ENCODE measurements around the gene GNAI1. TPM values are rescaled to one million over a fixed set of nuclear protein-coding genes. Genes with fewer than 3 reads are reported as not detected.

GNAI1 gene
- total RNA-seq, 2 experiments from 2014 or later, result 1.1 TPM; not detected in 1

- Mint-ChIP-seq H3K9me3 (ENCODE audit: low read depth) (peaks cover 12% of the 10 kb centered on the region), H3K27ac (no peak overlapping the region), H3K4me1 (no peaks in the 10 kb centered on the region), H3K36me3 (no peaks in the 10 kb centered on the region), H3K27me3 (no peaks in the 10 kb centered on the region), H3K4me3 (no peak overlapping the region)
- DNase-seq (no peak), ATAC-seq (no peak)
- CTCF ChIA-PET, result no interaction called here
Measured at GRCh38 chr7:80247144-80247543, 112.5 kb downstream of the GNAI1 start.

GRCh38 chr7:80247891-80248290 lies 113.3 kb downstream of the GNAI1 start:
- H3K27me3 Mint-ChIP-seq, result no peaks in the 10 kb centered on the region
- no peaks in the 10 kb centered on the region for H3K4me1 Mint-ChIP-seq
- H3K27ac Mint-ChIP-seq, result no peak overlapping the region
- no peak overlapping the region for H3K4me3 Mint-ChIP-seq
- ATAC-seq (no peak), DNase-seq (no peak)
- CTCF ChIA-PET, result no interaction called here
- no peaks in the 10 kb centered on the region for H3K36me3 Mint-ChIP-seq
- H3K9me3 Mint-ChIP-seq (ENCODE audit: low read depth), result peaks cover 12% of the 10 kb centered on the region

- CTCF ChIA-PET, result no interaction called here
Measured at GRCh38 chr7:80249184-80249583, 114.6 kb downstream of the GNAI1 start.

GRCh38 chr7:80249619-80250295 lies 115.1 kb downstream of the GNAI1 start:
- CTCF ChIA-PET, result no interaction called here

More at GRCh38 chr7:80249184-80249583, 114.6 kb downstream of the GNAI1 start:
- DNase-seq (no peak), ATAC-seq (no peak)
- H3K9me3 Mint-ChIP-seq (ENCODE audit: low read depth), result peaks cover 12% of the 10 kb centered on the region
- no peaks in the 10 kb centered on the region for H3K36me3 Mint-ChIP-seq
- no peak overlapping the region for H3K27ac Mint-ChIP-seq
- no peaks in the 10 kb centered on the region for H3K4me1 Mint-ChIP-seq
- no peak overlapping the region for H3K4me3 Mint-ChIP-seq
- no peaks in the 10 kb centered on the region for H3K27me3 Mint-ChIP-seq

GRCh38 chr7:80253237-80253636 lies 118.6 kb downstream of the GNAI1 start:
- no peaks in the 10 kb centered on the region for H3K36me3 Mint-ChIP-seq
- H3K4me1 Mint-ChIP-seq, result no peaks in the 10 kb centered on the region
- CTCF ChIA-PET, result no interaction called here
- no peak for DNase-seq
- no peak overlapping the region for H3K4me3 Mint-ChIP-seq
- no peak overlapping the region for H3K27ac Mint-ChIP-seq
- H3K9me3 Mint-ChIP-seq (ENCODE audit: low read depth), result peaks cover 10% of the 10 kb centered on the region
- ATAC-seq, result no peak
- no peaks in the 10 kb centered on the region for H3K27me3 Mint-ChIP-seq

More at GRCh38 chr7:80249619-80250295, 115.1 kb downstream of the GNAI1 start:
- H3K27me3 Mint-ChIP-seq, result no peaks in the 10 kb centered on the region
- peaks cover 12% of the 10 kb centered on the region for H3K9me3 Mint-ChIP-seq (ENCODE audit: low read depth)
- no peaks in the 10 kb centered on the region for H3K36me3 Mint-ChIP-seq
- H3K4me1 Mint-ChIP-seq, result no peaks in the 10 kb centered on the region
- DNase-seq (no peak), ATAC-seq (no peak)
- no peak overlapping the region for H3K27ac Mint-ChIP-seq
- H3K4me3 Mint-ChIP-seq, result no peak overlapping the region

- Mint-ChIP-seq H3K4me3 (no peak overlapping the region), H3K4me1 (no peaks in the 10 kb centered on the region), H3K27me3 (no peaks in the 10 kb centered on the region), H3K27ac (no peak overlapping the region), H3K9me3 (ENCODE audit: low read depth) (peaks cover 10% of the 10 kb centered on the region), H3K36me3 (no peaks in the 10 kb centered on the region)
- ATAC-seq (no peak), DNase-seq (no peak)
- CTCF ChIA-PET, result no interaction called here
Measured at GRCh38 chr7:80253653-80254052, 119.0 kb downstream of the GNAI1 start.

GRCh38 chr7:80255656-80256055 lies 121.0 kb downstream of the GNAI1 start:
- Mint-ChIP-seq H3K9me3 (ENCODE audit: low read depth) (peaks cover 3% of the 10 kb centered on the region), H3K4me1 (no peaks in the 10 kb centered on the region), H3K27me3 (no peaks in the 10 kb centered on the region), H3K36me3 (no peaks in the 10 kb centered on the region), H3K27ac (no peak overlapping the region), H3K4me3 (no peak overlapping the region)
- DNase-seq (no peak), ATAC-seq (no peak)
- CTCF ChIA-PET, result no interaction called here

GRCh38 chr7:80257756-80258155 lies 123.1 kb downstream of the GNAI1 start:
- Mint-ChIP-seq H3K4me3 (no peak overlapping the region), H3K4me1 (no peaks in the 10 kb centered on the region)
- no peak for ATAC-seq

GRCh38 chr7:80260606-80261005 lies 126.0 kb downstream of the GNAI1 start:
- Mint-ChIP-seq H3K27ac (no peak overlapping the region), H3K36me3 (no peaks in the 10 kb centered on the region), H3K4me1 (no peaks in the 10 kb centered on the region), H3K9me3 (ENCODE audit: low read depth) (peaks cover 6% of the 10 kb centered on the region), H3K4me3 (no peak overlapping the region), H3K27me3 (no peaks in the 10 kb centered on the region)
- CTCF ChIA-PET, result no interaction called here
- DNase-seq, result no peak
- ATAC-seq, result no peak

More at GRCh38 chr7:80257756-80258155, 123.1 kb downstream of the GNAI1 start:
- H3K27me3 Mint-ChIP-seq, result no peaks in the 10 kb centered on the region
- DNase-seq, result no peak
- CTCF ChIA-PET, result no interaction called here
- H3K27ac Mint-ChIP-seq, result no peak overlapping the region
- peaks cover 5% of the 10 kb centered on the region for H3K9me3 Mint-ChIP-seq (ENCODE audit: low read depth)
- no peaks in the 10 kb centered on the region for H3K36me3 Mint-ChIP-seq

GRCh38 chr7:80263333-80263732 lies 128.7 kb downstream of the GNAI1 start:
- Mint-ChIP-seq H3K4me1 (no peaks in the 10 kb centered on the region), H3K4me3 (no peak overlapping the region), H3K9me3 (ENCODE audit: low read depth) (peaks cover 6% of the 10 kb centered on the region), H3K36me3 (no peaks in the 10 kb centered on the region), H3K27ac (no peak overlapping the region), H3K27me3 (no peaks in the 10 kb centered on the region)
- DNase-seq, result no peak
- no peak for ATAC-seq
- CTCF ChIA-PET, result no interaction called here

- Mint-ChIP-seq H3K27me3 (no peaks in the 10 kb centered on the region), H3K27ac (no peak overlapping the region), H3K9me3 (ENCODE audit: low read depth) (peaks cover 6% of the 10 kb centered on the region), H3K4me1 (no peaks in the 10 kb centered on the region), H3K36me3 (no peaks in the 10 kb centered on the region), H3K4me3 (no peak overlapping the region)
- CTCF ChIA-PET, result no interaction called here
- DNase-seq (no peak), ATAC-seq (no peak)
Measured at GRCh38 chr7:80263821-80264220, 129.2 kb downstream of the GNAI1 start.

GRCh38 chr7:80264769-80265495 lies 130.3 kb downstream of the GNAI1 start:
- H3K27me3 Mint-ChIP-seq, result no peaks in the 10 kb centered on the region
- CTCF ChIA-PET, result no interaction called here
- no peaks in the 10 kb centered on the region for H3K36me3 Mint-ChIP-seq
- H3K4me1 Mint-ChIP-seq, result no peaks in the 10 kb centered on the region
- no peak for ATAC-seq
- H3K9me3 Mint-ChIP-seq (ENCODE audit: low read depth), result peaks cover 6% of the 10 kb centered on the region
- no peak overlapping the region for H3K27ac Mint-ChIP-seq
- DNase-seq, result no peak
- H3K4me3 Mint-ChIP-seq, result no peak overlapping the region

GRCh38 chr7:80272560-80273239 lies 138.1 kb downstream of the GNAI1 start:
- Mint-ChIP-seq H3K27me3 (no peaks in the 10 kb centered on the region), H3K4me1 (no peaks in the 10 kb centered on the region), H3K27ac (no peak overlapping the region), H3K36me3 (no peaks in the 10 kb centered on the region), H3K4me3 (no peak overlapping the region), H3K9me3 (ENCODE audit: low read depth) (no peaks in the 10 kb centered on the region)
- no peak for DNase-seq
- CTCF ChIA-PET, result no interaction called here
- no peak for ATAC-seq

- Mint-ChIP-seq H3K27ac (no peak overlapping the region), H3K9me3 (ENCODE audit: low read depth) (no peaks in the 10 kb centered on the region), H3K36me3 (no peaks in the 10 kb centered on the region), H3K4me3 (no peak overlapping the region), H3K4me1 (no peaks in the 10 kb centered on the region), H3K27me3 (no peaks in the 10 kb centered on the region)
- no peak for DNase-seq
- ATAC-seq, result no peak
- CTCF ChIA-PET, result no interaction called here
Measured at GRCh38 chr7:80273327-80273726, 138.7 kb downstream of the GNAI1 start.
